SK-N-SH treated with all-trans-retinoic acid at 6 μM for 48 hours (cell line): ENCODE data around the gene ABCC5.

Experiments used
- ATAC-seq: fragments of 200-7000 bp; cut with Tn5 transposase; 3 replicates; pipeline ENCODE4 v1.9.1; 2020; ENCODE audit warnings: mild to moderate bottlenecking, moderate library complexity
- ARNTL ChIP-seq: fragments of 450-650 bp; formaldehyde crosslinking; IDR thresholded peaks from 2 replicates; pipeline ENCODE4 v1.5.0; 2020; ENCODE audit warnings: low read depth, mild to moderate bottlenecking, moderate library complexity, borderline replicate concordance
- BACH2 ChIP-seq: fragments of 250-450 bp; sonication (Bioruptor Pico); IDR thresholded peaks from 2 replicates; pipeline ENCODE4 v1.9.0; 2021; ENCODE audit warnings: mild to moderate bottlenecking, borderline replicate concordance
- CSDC2 ChIP-seq: fragments of 250-450 bp; sonication (Bioruptor Pico); IDR thresholded peaks from 2 replicates; pipeline ENCODE4 v1.5.0; 2020; ENCODE audit warnings: mild to moderate bottlenecking, moderate library complexity
- ESRRG ChIP-seq: fragments of 250-450 bp; sonication (Bioruptor Pico); IDR thresholded peaks from 2 replicates; pipeline ENCODE4 v1.6.1; 2021; ENCODE audit warnings: mild to moderate bottlenecking
- GLIS3 ChIP-seq: fragments of 250-450 bp; sonication (Bioruptor Pico); IDR thresholded peaks from 2 replicates; pipeline ENCODE4 v1.5.0; 2020; ENCODE audit warnings: mild to moderate bottlenecking, moderate library complexity
- ISL1 ChIP-seq: fragments of 250-450 bp; sonication (Bioruptor Pico); IDR thresholded peaks from 2 replicates; pipeline ENCODE4 v2.1.2; 2022; ENCODE audit warnings: mild to moderate bottlenecking, moderate library complexity
- OSR1 ChIP-seq: fragments of 250-450 bp; sonication (Bioruptor Pico); IDR thresholded peaks from 2 replicates; pipeline ENCODE4 v1.8.0; 2022; ENCODE audit warnings: moderate library complexity, mild to moderate bottlenecking, inconsistent platforms
- PPARA ChIP-seq: fragments of 250-450 bp; sonication (Bioruptor Pico); IDR thresholded peaks from 2 replicates; pipeline ENCODE4 v1.5.0; 2020; ENCODE audit warnings: mild to moderate bottlenecking, borderline replicate concordance
- SNAI2 ChIP-seq: fragments of 250-450 bp; sonication (Bioruptor Pico); IDR thresholded peaks from 2 replicates; pipeline ENCODE4 v1.5.0; 2020; ENCODE audit warnings: mild to moderate bottlenecking, moderate library complexity
- TCF4 ChIP-seq: fragments of 250-450 bp; sonication (Bioruptor Pico); IDR thresholded peaks from 2 replicates; pipeline ENCODE4 v1.8.0; 2021; ENCODE audit warnings: mild to moderate bottlenecking, moderate library complexity, borderline replicate concordance
- TOX ChIP-seq: fragments of 250-450 bp; sonication (Bioruptor Pico); IDR thresholded peaks from 2 replicates; pipeline ENCODE4 v1.8.0; 2021; ENCODE audit warnings: mild to moderate bottlenecking, moderate library complexity, borderline replicate concordance
- ZC3H10 ChIP-seq: fragments of 250-450 bp; sonication (Bioruptor Pico); IDR thresholded peaks from 2 replicates; pipeline ENCODE4 v1.5.1; 2021; ENCODE audit warnings: mild to moderate bottlenecking, moderate library complexity
- ZFP3 ChIP-seq: fragments of 250-450 bp; sonication (Bioruptor Pico); IDR thresholded peaks from 2 replicates; pipeline ENCODE4 v1.5.0; 2020; ENCODE audit warnings: mild to moderate bottlenecking, moderate library complexity
- ZNF565 ChIP-seq: fragments of 450-650 bp; formaldehyde crosslinking; conservative IDR thresholded peaks from 2 replicates; pipeline ENCODE4 v1.5.0; 2020; ENCODE audit warnings: low read depth, mild to moderate bottlenecking, moderate library complexity
- ZNF70 ChIP-seq: fragments of 450-650 bp; formaldehyde crosslinking; IDR thresholded peaks from 2 replicates; pipeline ENCODE4 v1.5.0; 2020; ENCODE audit warnings: mild to moderate bottlenecking, moderate library complexity
- ZNF8 ChIP-seq: fragments of 450-650 bp; formaldehyde crosslinking; IDR thresholded peaks from 2 replicates; pipeline ENCODE4 v1.5.0; 2020; ENCODE audit warnings: mild to moderate bottlenecking, moderate library complexity
- TF ChIP-seq, protein P1 (sequence below): fragments of 250-450 bp; sonication (Bioruptor Pico); IDR thresholded peaks from 2 replicates; pipeline ENCODE4 v1.5.1; 2021; ENCODE audit warnings: mild to moderate bottlenecking, moderate library complexity
- TF ChIP-seq, protein P2 (sequence below): fragments of 250-450 bp; sonication (Bioruptor Pico); IDR thresholded peaks from 2 replicates; pipeline ENCODE4 v1.5.1; 2020; ENCODE audit warnings: low read depth, mild to moderate bottlenecking, moderate library complexity
- TF ChIP-seq, protein P3 (sequence below): fragments of 250-450 bp; sonication (Bioruptor Pico); IDR thresholded peaks from 2 replicates; pipeline ENCODE4 v1.5.0; 2020; ENCODE audit warnings: mild to moderate bottlenecking, moderate library complexity
- TF ChIP-seq, protein P4 (sequence below): fragments of 250-450 bp; sonication (Bioruptor Pico); IDR thresholded peaks from 2 replicates; pipeline ENCODE4 v1.8.0; 2021; ENCODE audit warnings: low read depth, mild to moderate bottlenecking, moderate library complexity, borderline replicate concordance

Gene ABCC5

DNA sequence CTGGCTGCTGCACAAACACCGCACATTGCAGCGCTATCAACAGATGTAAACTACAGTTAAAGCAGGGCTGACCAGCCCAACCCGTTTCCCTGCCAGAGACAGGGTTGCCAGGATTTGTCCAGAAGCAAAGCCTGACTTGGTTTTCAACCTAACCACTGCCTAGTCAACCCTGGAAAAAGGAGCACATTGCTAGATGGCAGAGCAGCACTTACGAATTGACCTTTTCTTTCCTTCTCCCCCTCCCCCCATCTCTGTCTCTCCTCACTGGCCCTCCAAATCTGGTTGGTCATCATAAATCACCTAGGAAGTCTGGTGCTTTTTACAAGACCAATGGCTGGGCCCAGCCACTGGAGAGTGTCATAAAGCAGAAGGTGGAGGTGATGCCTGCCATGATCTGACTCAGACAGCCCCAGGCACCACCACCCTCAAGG lies 51.3 kb downstream of the ABCC5 start:
- TF ChIP-seq TCF4 (CRISPR knock-in tag) (no peak), OSR1 (CRISPR knock-in tag) (no peak), ZNF8 (CRISPR knock-in tag) (no peak), PPARA (CRISPR knock-in tag) (no peak), ZC3H10 (no peak), ISL1 (CRISPR knock-in tag) (no peak), GLIS3 (CRISPR knock-in tag) (no peak), ARNTL (no peak), TOX (no peak), ESRRG (no peak), CSDC2 (CRISPR knock-in tag) (no peak), ZNF70 (no peak), SNAI2 (CRISPR knock-in tag) (no peak), ZFP3 (CRISPR knock-in tag) (no peak)
- TF ChIP-seq, protein P1, sequence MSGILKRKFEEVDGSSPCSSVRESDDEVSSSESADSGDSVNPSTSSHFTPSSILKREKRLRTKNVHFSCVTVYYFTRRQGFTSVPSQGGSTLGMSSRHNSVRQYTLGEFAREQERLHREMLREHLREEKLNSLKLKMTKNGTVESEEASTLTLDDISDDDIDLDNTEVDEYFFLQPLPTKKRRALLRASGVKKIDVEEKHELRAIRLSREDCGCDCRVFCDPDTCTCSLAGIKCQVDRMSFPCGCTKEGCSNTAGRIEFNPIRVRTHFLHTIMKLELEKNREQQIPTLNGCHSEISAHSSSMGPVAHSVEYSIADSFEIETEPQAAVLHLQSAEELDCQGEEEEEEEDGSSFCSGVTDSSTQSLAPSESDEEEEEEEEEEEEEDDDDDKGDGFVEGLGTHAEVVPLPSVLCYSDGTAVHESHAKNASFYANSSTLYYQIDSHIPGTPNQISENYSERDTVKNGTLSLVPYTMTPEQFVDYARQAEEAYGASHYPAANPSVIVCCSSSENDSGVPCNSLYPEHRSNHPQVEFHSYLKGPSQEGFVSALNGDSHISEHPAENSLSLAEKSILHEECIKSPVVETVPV (CRISPR knock-in tag) = no peak
- TF ChIP-seq, protein P2, sequence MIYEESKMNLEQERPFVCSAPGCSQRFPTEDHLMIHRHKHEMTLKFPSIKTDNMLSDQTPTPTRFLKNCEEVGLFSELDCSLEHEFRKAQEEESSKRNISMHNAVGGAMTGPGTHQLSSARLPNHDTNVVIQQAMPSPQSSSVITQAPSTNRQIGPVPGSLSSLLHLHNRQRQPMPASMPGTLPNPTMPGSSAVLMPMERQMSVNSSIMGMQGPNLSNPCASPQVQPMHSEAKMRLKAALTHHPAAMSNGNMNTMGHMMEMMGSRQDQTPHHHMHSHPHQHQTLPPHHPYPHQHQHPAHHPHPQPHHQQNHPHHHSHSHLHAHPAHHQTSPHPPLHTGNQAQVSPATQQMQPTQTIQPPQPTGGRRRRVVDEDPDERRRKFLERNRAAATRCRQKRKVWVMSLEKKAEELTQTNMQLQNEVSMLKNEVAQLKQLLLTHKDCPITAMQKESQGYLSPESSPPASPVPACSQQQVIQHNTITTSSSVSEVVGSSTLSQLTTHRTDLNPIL (CRISPR knock-in tag) = no peak
- TF ChIP-seq, protein P3, sequence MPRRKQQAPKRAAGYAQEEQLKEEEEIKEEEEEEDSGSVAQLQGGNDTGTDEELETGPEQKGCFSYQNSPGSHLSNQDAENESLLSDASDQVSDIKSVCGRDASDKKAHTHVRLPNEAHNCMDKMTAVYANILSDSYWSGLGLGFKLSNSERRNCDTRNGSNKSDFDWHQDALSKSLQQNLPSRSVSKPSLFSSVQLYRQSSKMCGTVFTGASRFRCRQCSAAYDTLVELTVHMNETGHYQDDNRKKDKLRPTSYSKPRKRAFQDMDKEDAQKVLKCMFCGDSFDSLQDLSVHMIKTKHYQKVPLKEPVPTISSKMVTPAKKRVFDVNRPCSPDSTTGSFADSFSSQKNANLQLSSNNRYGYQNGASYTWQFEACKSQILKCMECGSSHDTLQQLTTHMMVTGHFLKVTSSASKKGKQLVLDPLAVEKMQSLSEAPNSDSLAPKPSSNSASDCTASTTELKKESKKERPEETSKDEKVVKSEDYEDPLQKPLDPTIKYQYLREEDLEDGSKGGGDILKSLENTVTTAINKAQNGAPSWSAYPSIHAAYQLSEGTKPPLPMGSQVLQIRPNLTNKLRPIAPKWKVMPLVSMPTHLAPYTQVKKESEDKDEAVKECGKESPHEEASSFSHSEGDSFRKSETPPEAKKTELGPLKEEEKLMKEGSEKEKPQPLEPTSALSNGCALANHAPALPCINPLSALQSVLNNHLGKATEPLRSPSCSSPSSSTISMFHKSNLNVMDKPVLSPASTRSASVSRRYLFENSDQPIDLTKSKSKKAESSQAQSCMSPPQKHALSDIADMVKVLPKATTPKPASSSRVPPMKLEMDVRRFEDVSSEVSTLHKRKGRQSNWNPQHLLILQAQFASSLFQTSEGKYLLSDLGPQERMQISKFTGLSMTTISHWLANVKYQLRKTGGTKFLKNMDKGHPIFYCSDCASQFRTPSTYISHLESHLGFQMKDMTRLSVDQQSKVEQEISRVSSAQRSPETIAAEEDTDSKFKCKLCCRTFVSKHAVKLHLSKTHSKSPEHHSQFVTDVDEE = no peak
- TF ChIP-seq, protein P4, sequence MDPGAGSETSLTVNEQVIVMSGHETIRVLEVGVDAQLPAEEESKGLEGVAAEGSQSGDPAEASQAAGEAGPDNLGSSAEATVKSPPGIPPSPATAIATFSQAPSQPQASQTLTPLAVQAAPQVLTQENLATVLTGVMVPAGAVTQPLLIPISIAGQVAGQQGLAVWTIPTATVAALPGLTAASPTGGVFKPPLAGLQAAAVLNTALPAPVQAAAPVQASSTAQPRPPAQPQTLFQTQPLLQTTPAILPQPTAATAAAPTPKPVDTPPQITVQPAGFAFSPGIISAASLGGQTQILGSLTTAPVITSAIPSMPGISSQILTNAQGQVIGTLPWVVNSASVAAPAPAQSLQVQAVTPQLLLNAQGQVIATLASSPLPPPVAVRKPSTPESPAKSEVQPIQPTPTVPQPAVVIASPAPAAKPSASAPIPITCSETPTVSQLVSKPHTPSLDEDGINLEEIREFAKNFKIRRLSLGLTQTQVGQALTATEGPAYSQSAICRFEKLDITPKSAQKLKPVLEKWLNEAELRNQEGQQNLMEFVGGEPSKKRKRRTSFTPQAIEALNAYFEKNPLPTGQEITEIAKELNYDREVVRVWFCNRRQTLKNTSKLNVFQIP (CRISPR knock-in tag) = no peak
- no peak for ATAC-seq

DNA sequence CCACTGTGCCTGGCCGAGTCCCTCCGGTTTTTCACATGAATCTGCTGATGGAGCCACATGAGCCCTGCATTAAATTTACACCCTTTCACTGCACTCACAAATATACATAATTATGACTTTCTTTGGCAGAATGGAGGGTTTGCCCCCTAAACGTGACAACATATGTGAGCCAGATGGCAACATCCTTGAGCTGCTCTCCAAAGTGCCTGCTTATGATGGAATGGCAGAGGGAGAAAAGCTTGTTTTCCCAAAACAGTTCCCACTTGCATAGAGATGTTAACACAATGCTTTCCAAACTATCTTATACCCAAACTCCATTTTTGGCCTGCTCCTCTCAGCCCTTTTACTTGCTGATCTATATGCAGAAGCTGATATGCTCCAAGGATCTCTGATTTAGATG lies 54.9 kb downstream of the ABCC5 start:
- TF ChIP-seq CSDC2 (CRISPR knock-in tag) = no peak
- TF ChIP-seq, protein P3 = no peak
- TF ChIP-seq ZC3H10 = no peak
- no peak for TF ChIP-seq BACH2
- TF ChIP-seq PPARA (CRISPR knock-in tag) = no peak
- TF ChIP-seq ZNF8 (CRISPR knock-in tag) = no peak
- TF ChIP-seq ZNF565 = no peak
- TF ChIP-seq, protein P4 (CRISPR knock-in tag) = no peak
- TF ChIP-seq ARNTL = no peak
- no peak for TF ChIP-seq OSR1 (CRISPR knock-in tag)
- no peak for TF ChIP-seq ESRRG
- no peak for TF ChIP-seq ZNF70
- ATAC-seq = no peak
